ENCODE measurements around the gene LGSN. TPM values are rescaled to one million over a fixed set of nuclear protein-coding genes. Genes with fewer than 3 reads are reported as not detected.
"Not testable (repeated sequence)": the region's sequence is repeated elsewhere in the genome, so short reads cannot be mapped to it uniquely, and the experiment has no call there.

The LGSN gene
- total RNA-seq, 1 donor from 2014 or later = not detected

GRCh38 chr6:63245420-63245819, 74.4 kb downstream of the LGSN start:
- no peak for DNase-seq (ENCODE audit: low read depth in 2 of 2)

- no peak for DNase-seq (ENCODE audit: low read depth in 2 of 2)
Observed at GRCh38 chr6:63236398-63236817, 83.4 kb downstream of the LGSN start.

- not testable (repeated sequence) for DNase-seq (ENCODE audit: low read depth in 2 of 2)
Observed at GRCh38 chr6:63230511-63230910, 89.3 kb downstream of the LGSN start.

- DNase-seq (ENCODE audit: low read depth in 2 of 2) = not testable (repeated sequence)
Observed at GRCh38 chr6:63230027-63230426, 89.8 kb downstream of the LGSN start.

GRCh38 chr6:63227928-63228894, 91.6 kb downstream of the LGSN start:
- DNase-seq (ENCODE audit: low read depth in 2 of 2) = not testable (repeated sequence)

GRCh38 chr6:63225987-63226386, 93.8 kb downstream of the LGSN start:
- DNase-seq (ENCODE audit: low read depth in 2 of 2) = not testable (repeated sequence)

Other genes starting within 250 kb of the LGSN start
- gene FKBP1C, start 108.5 kb downstream of the LGSN start, total RNA-seq = 3.1 and 4.6 TPM in 2 replicates

Data from dermis microvascular lymphatic vessel endothelial cell (primary cell).